GM11168 (cell line): Measurements from ENCODE around the gene GRM7.

Experiments
- in situ Hi-C: fragments of 300-500 bp; cut with MboI; formaldehyde crosslinking; loops from one replicate; pipeline ENCODE4 v1.12.0; 2022; ENCODE audit warnings: low sequenced_read_pairs; ENCODE audit not compliant: unreplicated experiment

The GRM7 gene

GRCh38 chr3:7381741-7382140 lies 520.8 kb downstream of the GRM7 start:
- in situ Hi-C loops, result no loop called here

- in situ Hi-C loops, result no loop called here
These were observed 521.5 kb downstream of the GRM7 start for GRCh38 chr3:7382293-7383010.

- in situ Hi-C loops, result no loop called here
These were observed 524.7 kb downstream of the GRM7 start for GRCh38 chr3:7385635-7386034.

- in situ Hi-C loops, result no loop called here
These were observed 527.1 kb downstream of the GRM7 start for GRCh38 chr3:7388026-7388425.

GRCh38 chr3:7392206-7392605 lies 531.3 kb downstream of the GRM7 start:
- in situ Hi-C loops, result no loop called here

- in situ Hi-C loops, result no loop called here
These were observed 533.2 kb downstream of the GRM7 start for GRCh38 chr3:7393944-7394605.

GRCh38 chr3:7396534-7396933 lies 535.6 kb downstream of the GRM7 start:
- in situ Hi-C loops, result no loop called here

GRCh38 chr3:7397097-7397496 lies 536.2 kb downstream of the GRM7 start:
- in situ Hi-C loops, result no loop called here

GRCh38 chr3:7400360-7400759 lies 539.4 kb downstream of the GRM7 start:
- in situ Hi-C loops, result no loop called here

GRCh38 chr3:7401418-7401817 lies 540.5 kb downstream of the GRM7 start:
- in situ Hi-C loops, result no loop called here

GRCh38 chr3:7407107-7407506 lies 546.2 kb downstream of the GRM7 start:
- in situ Hi-C loops, result no loop called here

GRCh38 chr3:7410782-7411181 lies 549.9 kb downstream of the GRM7 start:
- in situ Hi-C loops, result no loop called here

GRCh38 chr3:7421065-7421464 lies 560.1 kb downstream of the GRM7 start:
- in situ Hi-C loops, result no loop called here

- in situ Hi-C loops, result no loop called here
These were observed 562.1 kb downstream of the GRM7 start for GRCh38 chr3:7423036-7423435.

GRCh38 chr3:7423995-7424394 lies 563.1 kb downstream of the GRM7 start:
- in situ Hi-C loops, result no loop called here

- in situ Hi-C loops, result no loop called here
These were observed 567.3 kb downstream of the GRM7 start for GRCh38 chr3:7428206-7428718.

- in situ Hi-C loops, result no loop called here
These were observed 571.7 kb downstream of the GRM7 start for GRCh38 chr3:7432610-7433009.

- in situ Hi-C loops, result no loop called here
These were observed 572.2 kb downstream of the GRM7 start for GRCh38 chr3:7433073-7433472.

GRCh38 chr3:7436542-7436941 lies 575.6 kb downstream of the GRM7 start:
- in situ Hi-C loops, result no loop called here

- in situ Hi-C loops, result no loop called here
These were observed 576.3 kb downstream of the GRM7 start for GRCh38 chr3:7437231-7437630.

- in situ Hi-C loops, result no loop called here
These were observed 578.3 kb downstream of the GRM7 start for GRCh38 chr3:7439101-7439680.
